ENCODE data around the gene SLC27A1. TPM values are rescaled to one million over a fixed set of nuclear protein-coding genes. Genes with fewer than 3 reads are reported as not detected.

The SLC27A1 gene
- total RNA-seq, 1 donor from 2014 or later: 9.5 TPM

GRCh38 chr19:17539238-17540117, 69.2 kb downstream of the SLC27A1 start:
- Histone ChIP-seq H3K4me3 (ENCODE audit: insufficient read depth, low read depth, low read length) (peak overlapping the region; percentile 49), H3K27ac (ENCODE audit: low read depth, low read length) (no peak overlapping the region), H3K9me3 (ENCODE audit: insufficient read depth, low read depth, low read length) (peaks cover 3% of the 10 kb centered on the region), H4K20me1 (ENCODE audit: insufficient read depth, low read length) (no peaks in the 10 kb centered on the region), H3K9ac (ENCODE audit: low read length) (peak overlapping the region; percentile 50), H2AFZ (ENCODE audit: low read depth, low read length) (peak overlapping the region; percentile 81), H3K79me2 (ENCODE audit: insufficient read depth, low read length) (no peaks in the 10 kb centered on the region), H3K4me2 (ENCODE audit: low read length) (peak overlapping the region; percentile 87), H3K4me1 (ENCODE audit: insufficient read depth, low read length) (peaks cover 7% of the 10 kb centered on the region), H3K27me3 (ENCODE audit: insufficient read depth, low read length) (peaks cover 3% of the 10 kb centered on the region), H3K36me3 (ENCODE audit: insufficient read depth, low read length) (no peaks in the 10 kb centered on the region)
- Mint-ChIP-seq H3K9me3 (ENCODE audit: unreplicated experiment) (peaks cover 4% of the 10 kb centered on the region), H3K4me1 (ENCODE audit: low read depth, unreplicated experiment) (peaks cover 2% of the 10 kb centered on the region), H3K36me3 (ENCODE audit: low read depth, unreplicated experiment) (peaks cover 2% of the 10 kb centered on the region), H3K4me3 (ENCODE audit: unreplicated experiment) (peak overlapping the region; percentile 60), H3K27me3 (ENCODE audit: low read depth, unreplicated experiment) (peaks cover 45% of the 10 kb centered on the region), H3K27ac (ENCODE audit: unreplicated experiment) (no peak overlapping the region)
- no peak for FAIRE-seq
- peak; percentile 70 for DNase-seq (ENCODE audit: low read depth)
- TF ChIP-seq EZH2 (IDR thresholded peaks at IDR 0.05; ENCODE audit: insufficient read depth, low read length) (no peak), CTCF (IDR thresholded peaks at IDR 0.05; ENCODE audit: insufficient read depth, low read depth, low read length) (no peak)

GRCh38 chr19:17540174-17540573, 69.8 kb downstream of the SLC27A1 start:
- no peak for FAIRE-seq
- H3K27me3 ChIP-seq (ENCODE audit: insufficient read depth, low read length): no peaks in the 10 kb centered on the region
- H3K9me3 Mint-ChIP-seq (ENCODE audit: unreplicated experiment): peaks cover 4% of the 10 kb centered on the region
- H3K36me3 ChIP-seq (ENCODE audit: insufficient read depth, low read length): no peaks in the 10 kb centered on the region
- no peak overlapping the region for H3K27ac Mint-ChIP-seq (ENCODE audit: unreplicated experiment)
- H3K4me3 Mint-ChIP-seq (ENCODE audit: unreplicated experiment): no peak overlapping the region
- H4K20me1 ChIP-seq (ENCODE audit: insufficient read depth, low read length): no peaks in the 10 kb centered on the region
- H2AFZ ChIP-seq (ENCODE audit: low read depth, low read length): no peak overlapping the region
- peaks cover 2% of the 10 kb centered on the region for H3K36me3 Mint-ChIP-seq (ENCODE audit: low read depth, unreplicated experiment)
- H3K27ac ChIP-seq (ENCODE audit: low read depth, low read length): no peak overlapping the region
- no peak overlapping the region for H3K9ac ChIP-seq (ENCODE audit: low read length)
- H3K4me1 Mint-ChIP-seq (ENCODE audit: low read depth, unreplicated experiment): peaks cover 2% of the 10 kb centered on the region
- peaks cover 41% of the 10 kb centered on the region for H3K27me3 Mint-ChIP-seq (ENCODE audit: low read depth, unreplicated experiment)
- no peak for TF ChIP-seq EZH2 (IDR thresholded peaks at IDR 0.05; ENCODE audit: insufficient read depth, low read length)
- no peak for TF ChIP-seq CTCF (IDR thresholded peaks at IDR 0.05; ENCODE audit: insufficient read depth, low read depth, low read length)
- H3K9me3 ChIP-seq (ENCODE audit: insufficient read depth, low read depth, low read length): peaks cover 3% of the 10 kb centered on the region
- no peak for DNase-seq (ENCODE audit: low read depth)
- H3K4me1 ChIP-seq (ENCODE audit: insufficient read depth, low read length): peaks cover 7% of the 10 kb centered on the region
- H3K79me2 ChIP-seq (ENCODE audit: insufficient read depth, low read length): no peaks in the 10 kb centered on the region
- no peak overlapping the region for H3K4me3 ChIP-seq (ENCODE audit: insufficient read depth, low read depth, low read length)
- H3K4me2 ChIP-seq (ENCODE audit: low read length): no peak overlapping the region
